ENCODE data around the gene TNFRSF19.
"Not testable (repeated sequence)": the region's sequence is repeated elsewhere in the genome, so short reads cannot be mapped to it uniquely, and the experiment has no call there.

TNFRSF19 gene, protein sequence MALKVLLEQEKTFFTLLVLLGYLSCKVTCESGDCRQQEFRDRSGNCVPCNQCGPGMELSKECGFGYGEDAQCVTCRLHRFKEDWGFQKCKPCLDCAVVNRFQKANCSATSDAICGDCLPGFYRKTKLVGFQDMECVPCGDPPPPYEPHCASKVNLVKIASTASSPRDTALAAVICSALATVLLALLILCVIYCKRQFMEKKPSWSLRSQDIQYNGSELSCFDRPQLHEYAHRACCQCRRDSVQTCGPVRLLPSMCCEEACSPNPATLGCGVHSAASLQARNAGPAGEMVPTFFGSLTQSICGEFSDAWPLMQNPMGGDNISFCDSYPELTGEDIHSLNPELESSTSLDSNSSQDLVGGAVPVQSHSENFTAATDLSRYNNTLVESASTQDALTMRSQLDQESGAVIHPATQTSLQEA

DNA sequence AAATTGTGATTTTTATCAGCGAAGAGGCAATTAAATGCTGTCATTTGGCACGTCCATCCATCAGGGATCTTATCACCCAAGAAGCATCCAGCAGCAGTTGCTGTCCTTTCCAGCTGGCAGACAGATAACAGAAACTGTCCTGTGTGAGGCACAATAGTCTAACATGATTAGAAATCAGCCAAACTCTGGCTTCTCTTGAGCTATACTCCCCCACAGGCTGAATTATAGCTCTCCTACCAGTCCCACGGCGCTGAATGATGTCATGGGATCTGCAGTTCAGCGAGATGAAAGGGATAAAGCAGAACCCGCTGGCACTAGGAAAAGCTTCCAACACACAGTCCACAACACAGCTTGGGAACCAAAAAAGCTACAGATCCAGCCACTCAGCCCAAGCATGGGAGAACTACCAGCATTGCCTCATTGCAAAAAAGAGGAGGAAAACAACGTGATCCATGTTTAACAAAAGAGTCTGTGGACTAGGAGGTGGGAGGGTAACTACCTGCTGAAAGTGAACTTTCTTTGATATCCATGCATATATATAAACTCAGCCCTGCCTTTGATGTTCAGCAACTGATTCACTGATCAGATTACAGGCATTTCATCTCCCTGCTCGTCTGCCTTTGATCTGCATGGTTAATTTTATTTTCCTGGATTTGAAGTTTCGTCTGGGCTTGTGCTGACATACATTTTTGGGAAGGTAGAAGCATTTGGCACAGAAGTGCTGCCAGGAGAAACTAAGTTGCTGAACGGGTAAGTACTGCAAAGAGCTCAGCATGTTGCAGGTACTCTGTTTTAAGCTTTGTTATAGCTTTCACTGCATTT is at the start of gene TNFRSF19:
Gene TNFRSF19, plus strand, starts transcription at position 314 of the 822 bp plus-strand sequence. CDS start 19,772 bp downstream, outside the sequence.
- no peak for DNase-seq

DNA sequence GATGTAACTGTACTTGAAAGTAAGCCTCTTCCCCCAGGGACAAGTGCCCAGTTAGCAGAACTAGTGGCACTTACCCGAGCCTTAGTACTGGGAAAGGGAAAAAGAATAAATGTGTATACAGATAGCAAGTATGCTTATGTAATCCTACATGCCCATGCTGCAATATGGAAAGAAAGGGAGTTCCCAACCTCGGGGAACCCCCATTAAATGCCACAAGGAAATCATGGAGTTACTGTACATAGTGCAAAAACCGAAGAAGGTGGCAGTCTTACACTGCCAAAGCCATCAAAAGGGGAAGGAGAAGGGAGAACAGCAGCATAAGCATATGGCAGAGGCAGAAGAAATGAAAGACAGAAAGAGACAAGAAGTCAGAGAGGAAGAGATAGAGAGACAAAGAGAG is 40.3 kb upstream of the TNFRSF19 start:
- not testable (repeated sequence) for DNase-seq

DNA sequence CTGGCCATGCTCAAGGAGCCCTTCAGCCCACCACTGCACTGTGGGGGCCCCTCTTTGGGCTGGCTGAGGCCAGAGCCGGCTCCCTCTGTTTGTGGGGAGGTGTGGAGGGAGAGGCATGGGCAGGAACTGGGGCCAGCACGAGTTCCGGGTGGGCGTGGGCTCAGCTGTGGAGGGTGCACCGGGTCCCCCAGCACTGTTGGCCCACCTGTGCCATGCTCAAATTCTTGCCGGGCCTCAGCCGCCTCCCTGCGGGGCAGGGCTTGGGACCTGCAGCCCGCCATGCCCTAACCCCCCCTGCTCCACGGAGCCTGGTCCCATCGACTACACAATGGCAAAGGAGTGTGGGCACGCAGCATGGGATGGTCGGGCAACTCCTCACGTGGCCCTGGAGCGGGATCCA is 38.8 kb upstream of the TNFRSF19 start:
- no peak for DNase-seq

DNA sequence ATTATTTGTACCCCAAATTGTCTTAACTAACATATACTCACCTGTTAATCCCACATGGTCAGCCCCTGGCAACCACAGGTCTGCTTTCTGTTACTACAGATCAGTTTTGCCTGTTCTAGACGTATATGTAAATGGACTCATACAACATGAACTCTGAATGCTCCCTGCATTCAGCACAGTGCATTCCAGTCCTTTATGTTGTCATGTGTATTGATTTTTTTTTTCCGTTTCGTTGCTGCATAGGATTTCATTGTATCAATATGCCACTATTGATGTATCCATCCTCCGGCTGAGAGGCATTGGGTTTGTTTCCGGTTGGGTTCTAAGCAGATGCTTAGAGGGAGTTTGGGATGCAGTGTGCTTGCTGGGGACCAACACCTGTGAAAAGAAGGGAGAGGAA is 36.1 kb upstream of the TNFRSF19 start:
- DNase-seq = no peak

DNA sequence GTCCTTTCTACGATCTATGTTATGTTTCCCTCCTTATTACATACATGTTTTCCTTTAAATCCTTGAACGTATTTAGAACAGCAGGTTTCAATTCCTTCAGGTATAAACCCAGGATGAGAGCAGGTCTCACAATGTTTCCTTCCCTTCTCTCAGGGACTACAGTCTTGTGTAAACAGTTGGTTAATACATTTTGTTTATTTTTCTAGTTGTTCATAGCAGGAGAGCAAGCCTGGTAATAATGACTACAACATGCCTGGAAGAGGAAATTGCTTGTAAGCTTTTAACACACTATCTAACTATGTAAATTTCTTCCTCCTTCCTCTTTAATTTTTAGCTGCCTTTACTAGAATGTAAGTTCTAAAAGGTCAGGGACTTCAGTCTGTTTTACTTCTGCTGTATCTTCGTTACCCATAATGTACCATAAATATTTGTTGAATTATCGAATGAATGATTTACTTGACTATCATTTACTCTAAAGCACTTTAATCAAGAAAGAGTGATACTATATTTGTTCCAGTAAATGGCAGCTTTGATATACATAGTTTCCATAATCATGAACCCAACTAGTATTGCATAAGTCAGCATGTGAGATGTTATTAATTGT is 28.9 kb upstream of the TNFRSF19 start:
- no peak for DNase-seq

DNA sequence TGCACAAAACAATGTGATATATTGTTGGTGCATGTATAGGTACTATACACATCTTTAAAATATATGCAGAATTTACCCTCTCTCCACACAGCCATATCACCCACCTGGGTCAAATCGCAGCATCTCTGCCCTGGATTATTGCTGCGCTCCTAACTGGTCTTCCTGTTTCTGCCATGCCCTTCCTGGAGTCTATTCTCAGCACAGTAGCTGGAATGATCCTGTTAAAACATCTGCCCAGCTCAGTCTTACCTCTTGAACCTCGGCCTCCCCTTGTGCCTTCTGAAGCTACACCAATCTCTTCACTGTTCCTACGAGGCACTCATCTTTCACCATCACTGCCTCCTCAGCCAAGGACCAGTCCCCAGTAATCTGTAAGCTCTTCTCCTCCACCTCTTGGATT is 25.5 kb upstream of the TNFRSF19 start:
- no peak for DNase-seq

DNA sequence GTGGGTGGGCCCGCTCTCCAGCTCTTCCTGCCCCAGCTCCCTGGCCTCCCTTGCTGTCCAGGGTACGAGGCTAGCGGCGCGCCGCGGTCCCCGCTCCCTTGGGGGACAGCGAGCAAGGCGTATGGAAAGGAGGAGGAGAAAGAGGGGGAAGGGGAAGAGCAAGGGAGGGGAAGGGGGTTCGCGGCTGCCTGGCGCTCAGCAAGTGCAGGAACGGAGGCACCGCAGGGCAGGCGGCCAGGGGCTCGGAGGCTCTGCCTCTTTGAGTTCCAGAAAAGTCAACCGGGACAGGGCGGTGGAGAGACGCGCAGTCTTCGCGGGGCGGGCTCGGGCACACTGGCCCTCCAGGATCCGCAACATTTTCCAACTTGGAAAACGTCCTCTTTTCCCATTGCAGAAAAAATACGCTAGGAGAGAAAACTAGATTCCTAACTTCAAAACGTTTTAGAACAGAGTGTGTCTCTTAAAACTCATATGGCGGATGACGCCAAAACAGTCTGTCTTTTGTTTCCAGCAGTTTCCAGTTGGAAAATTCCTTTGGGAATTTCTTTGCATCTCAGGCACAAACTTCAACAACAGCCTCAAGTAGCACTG is 23.1 kb upstream of the TNFRSF19 start:
- no peak for DNase-seq

DNA sequence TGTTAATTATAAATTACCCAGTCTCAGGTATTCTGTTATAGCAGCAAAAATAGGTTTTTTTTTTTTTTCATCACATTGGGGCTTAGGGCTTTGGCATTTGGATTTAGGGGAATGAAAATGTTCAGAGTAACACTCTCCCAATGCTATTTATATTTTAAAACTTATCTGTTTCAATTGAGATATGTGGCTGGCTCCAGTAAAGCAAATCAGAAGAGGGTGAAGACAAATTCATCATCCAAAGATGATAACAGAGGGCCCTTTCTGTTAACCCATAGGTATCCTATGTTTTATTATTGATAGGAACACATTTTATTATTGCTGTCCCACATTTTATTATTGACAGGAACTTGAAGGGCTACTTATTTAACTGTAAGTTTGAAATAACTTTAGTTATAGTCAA is 20.5 kb upstream of the TNFRSF19 start:
- no peak for DNase-seq

DNA sequence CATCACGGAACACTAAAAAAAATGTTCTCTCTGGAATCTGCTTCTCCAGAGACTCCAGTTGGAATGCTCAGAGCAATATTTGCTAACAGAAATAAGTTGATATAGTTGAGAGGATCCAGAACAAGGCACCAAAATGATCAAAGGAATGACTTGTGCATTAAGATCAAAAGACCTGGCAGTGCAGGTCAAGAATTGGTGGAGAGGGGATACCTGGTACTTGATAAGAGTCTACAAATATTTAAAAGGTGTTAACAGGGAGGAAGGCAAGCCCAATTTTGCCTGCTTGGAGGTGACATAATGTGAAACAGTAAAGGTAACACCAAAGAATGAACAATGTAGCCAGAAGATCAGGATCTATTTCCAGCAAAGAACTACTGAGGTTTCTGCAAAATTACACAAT is 20.0 kb upstream of the TNFRSF19 start:
- no peak for DNase-seq

DNA sequence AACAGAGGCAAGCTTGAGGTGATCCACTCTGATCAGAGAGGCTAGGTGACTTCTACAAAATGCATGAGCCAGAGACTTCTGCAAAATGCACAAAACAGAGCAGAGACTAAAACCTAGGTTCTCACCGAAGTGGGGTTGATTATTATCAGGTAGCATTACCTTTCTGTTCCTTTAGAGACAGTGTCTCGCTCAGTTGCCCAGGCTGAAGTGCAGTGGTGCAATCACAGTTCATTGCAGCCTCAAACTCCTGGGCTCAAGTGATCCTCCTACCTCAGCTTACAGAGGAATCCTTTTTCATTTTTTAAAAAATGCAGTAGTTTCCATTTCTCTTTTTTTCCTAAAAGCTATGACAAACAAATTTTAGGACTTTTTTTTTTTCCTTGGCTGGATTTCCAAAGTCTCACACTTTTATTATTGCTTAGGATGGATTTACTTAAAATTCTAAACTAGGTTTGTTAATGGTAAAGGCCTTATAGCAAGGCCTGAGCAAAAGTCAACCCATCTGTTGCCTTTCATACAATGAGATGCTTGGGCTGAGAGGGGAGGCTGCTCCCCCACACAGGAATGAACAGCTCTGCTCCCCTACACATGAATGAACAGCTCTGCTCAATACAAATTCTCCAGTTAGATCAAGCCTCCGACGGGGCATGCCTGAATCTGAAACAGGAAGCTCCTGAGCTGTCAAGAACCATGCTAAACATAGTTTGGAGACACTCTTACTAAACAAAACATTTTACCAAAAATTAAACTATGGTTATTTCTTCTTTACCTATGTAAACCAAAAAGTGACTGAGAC is 18.8 kb upstream of the TNFRSF19 start:
- DNase-seq = no peak

DNA sequence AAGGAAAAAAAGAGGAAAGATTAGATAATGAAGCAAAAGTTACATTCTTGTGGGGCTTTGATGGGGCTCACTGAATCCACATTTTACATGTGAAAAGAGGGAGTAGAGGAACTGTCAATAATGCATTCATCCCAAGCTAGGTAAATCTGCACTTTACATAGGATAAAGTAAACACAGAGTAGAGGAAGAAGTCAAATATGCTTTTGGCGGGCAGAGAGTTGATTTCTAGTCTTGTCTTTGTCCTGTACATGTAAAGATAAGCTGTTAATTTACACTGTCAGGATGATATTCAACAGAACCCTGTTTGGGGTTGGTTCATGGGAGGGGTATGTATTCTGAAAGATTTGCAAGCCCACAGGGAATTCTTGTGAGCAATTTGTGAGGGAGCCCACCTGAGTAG is 18.0 kb upstream of the TNFRSF19 start:
- DNase-seq = no peak

DNA sequence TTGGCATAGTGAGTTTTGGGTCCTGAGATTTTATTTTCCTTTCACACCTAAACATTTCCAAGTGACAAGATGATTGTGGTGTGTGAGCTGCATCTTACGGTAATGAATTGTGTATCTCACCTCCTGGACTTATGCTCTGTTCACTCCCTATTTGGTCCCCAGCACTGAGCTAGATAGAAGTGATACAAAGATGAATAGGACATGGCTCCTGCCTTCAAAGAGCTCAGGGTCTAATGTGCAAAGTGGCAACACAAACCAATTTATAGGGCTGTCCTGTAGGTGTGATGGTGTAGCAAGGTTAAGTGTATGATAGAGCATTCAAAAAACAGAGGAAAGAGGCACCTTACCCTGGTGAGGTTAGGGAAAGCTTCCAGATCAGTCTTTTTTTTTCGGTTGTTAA is 17.6 kb upstream of the TNFRSF19 start:
- no peak for DNase-seq

DNA sequence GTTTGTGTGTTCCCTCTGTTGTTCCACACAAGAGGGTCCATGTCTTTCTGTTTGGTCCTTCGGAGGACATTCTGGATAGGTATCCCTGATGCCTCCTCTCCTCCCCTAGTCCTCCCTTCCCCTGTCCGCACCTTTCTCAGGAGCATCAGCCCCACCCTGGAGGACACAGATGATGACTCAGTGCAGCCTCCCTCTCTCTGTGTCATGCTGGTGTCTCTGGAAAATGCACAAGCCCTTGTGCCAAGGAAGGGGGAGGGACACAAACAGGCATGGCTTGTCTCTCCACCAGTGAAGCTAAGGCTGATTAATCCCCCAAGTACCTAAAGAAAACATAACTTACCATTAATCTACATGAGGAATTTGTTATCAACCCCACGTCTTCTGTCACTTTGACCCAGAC is 16.2 kb upstream of the TNFRSF19 start:
- DNase-seq = no peak

DNA sequence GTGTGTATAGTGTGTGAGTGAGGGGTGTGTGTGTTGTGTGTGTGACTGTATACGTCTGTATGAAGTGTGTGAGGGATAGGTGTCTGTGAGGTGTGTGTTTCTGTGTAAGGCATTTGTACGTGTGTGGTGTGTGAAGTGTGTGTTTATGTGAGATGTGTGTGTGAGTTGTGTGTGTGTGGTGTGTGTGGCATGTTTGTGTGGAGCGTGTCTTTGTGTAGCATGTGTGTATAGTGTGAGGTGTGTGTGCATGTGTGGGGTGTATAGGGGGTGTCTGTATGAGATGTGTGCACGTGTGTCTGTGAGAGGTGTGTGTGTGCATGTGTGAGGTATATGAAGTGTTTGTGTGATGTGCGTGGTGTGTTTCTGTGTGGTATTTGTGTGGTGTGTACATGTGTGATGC is 13.2 kb upstream of the TNFRSF19 start:
- DNase-seq = no peak

DNA sequence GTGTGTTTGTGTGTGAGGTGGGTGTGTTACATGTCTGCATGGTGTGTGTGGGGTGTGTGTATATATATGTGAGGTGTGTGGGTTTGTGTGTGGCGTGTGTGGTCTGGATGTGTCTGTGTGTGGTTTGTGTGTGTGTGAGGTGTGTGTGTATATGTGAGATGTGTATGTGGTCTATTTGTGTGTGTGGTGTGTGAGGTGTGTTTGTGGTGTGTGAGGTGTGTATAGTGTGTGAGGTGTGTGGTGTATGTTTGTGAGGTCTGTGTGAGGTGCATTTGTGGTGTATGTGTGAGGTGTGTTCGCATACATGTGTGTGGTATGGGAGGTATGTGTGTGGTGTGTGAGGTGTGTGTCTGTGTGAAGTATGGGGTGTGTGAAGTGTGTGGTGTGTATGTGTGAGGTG is 12.5 kb upstream of the TNFRSF19 start:
- no peak for DNase-seq

DNA sequence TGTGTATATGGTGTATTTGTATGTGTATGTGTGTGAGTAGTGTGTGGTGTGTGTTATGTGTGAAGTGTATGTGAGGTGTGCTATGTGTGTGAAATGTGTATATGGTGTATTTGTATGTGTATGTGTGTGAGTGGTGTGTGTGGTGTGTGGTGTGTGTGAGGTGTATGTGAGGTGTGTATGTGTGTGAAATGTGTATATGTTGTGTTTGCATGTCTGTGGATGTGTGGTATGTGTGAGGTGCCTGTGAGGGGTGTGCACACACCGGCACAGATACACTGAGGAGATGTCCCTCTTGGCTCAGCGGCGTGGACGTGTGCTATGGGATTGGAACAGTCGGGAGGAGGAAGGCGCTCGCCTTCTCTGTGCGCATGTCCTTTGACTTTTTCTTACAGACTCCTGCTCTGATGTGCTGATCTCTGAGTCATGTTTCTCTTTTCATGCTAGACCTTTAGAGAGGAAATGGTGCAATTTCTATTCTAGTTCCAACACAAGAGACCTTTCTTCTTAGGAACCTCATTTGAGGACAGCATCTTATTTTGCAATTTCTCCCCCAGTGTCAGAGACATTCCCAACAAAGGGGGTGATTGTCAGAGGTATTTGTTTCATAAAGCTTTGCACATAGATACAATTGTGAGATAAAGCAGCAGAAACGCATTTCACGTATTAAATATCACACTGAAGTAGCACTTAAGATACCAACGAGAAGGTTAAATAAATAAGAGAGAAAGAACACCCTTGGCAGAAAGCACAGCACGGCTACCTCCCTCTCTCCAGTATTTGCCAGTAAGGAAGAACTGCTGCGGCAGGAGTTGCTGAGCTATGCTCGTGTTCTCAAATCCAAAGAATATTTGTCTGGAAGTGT is 11.3 kb upstream of the TNFRSF19 start:
- peak; percentile 57 to 60 for DNase-seq

DNA sequence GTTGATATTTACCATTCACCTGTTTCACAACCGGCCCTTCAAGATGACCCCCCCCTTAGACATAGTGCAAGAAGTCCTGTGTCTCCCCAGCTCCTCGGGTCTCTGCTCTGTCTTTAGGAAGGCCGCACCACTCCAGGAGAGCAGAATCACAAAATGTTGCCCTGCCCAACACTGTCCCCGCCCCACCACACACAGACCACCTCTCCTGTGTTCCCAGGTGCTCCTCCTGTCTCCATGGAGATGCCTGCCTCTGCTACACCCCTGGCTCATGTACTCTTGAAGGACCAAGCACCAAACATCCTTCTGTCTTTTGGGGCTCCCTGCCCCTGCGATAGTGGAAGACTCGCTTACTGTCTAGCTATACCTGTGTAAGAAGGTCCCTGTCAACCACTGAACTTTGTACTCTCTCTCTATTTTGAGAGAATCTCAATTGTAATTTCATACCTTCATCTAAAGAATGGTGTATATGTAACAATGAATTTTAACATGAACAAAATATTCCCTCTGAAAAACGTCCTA is 9.6 kb upstream of the TNFRSF19 start:
- DNase-seq = no peak

DNA sequence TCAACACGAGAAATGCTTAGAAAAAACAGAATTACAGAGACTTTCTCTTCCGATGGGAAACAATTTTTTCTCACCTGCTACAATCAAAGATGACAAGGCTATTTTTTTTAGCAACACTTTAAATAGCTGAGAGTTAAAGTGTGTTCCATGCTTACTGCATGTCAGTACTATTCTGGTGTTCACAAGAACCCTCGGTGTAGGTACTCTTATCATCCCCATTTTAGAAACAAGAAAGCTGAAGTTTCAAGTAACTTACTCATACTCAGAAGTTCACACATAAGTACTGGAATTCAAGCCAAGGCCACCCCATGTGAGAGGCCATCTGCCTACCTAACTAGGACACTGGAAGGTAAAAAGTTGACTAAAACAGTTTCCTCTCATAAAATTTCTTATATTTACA is 9.0 kb upstream of the TNFRSF19 start:
- DNase-seq = no peak

DNA sequence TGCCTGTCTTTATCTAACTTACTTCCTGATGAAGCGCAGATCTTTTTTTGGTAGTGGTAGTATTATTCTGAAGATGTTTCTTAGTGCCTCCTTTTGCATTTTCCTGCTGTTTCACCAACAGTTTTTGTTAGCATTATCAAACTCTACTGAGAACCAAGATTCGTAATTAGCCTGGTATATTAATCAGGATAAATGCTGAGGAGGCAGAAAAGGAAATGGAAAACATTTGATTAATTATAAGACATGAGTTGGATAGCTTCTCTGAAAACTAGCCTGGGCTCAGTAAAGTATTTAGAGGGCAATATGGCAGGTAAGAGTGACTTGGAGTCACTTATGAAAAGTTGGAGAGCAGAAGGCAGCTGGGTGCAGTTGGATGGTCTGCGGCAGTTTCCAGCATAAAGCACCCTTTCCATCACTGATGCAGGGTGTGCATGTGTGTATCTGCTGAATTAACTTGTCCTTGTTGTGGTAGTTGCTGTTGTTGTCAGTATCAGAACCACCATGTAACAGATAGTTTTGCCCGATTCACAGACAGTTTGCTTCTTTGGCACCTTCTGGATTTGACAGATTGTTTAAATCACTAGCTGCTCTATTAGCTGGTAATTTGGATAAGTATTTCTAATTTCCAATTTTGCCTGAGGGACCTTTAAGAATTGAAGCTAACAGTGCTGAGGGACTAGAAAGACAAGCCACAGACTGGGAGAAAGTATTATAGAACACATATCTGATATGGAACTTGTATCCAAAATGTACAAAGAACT is 6.9 kb upstream of the TNFRSF19 start:
- no peak for DNase-seq

DNA sequence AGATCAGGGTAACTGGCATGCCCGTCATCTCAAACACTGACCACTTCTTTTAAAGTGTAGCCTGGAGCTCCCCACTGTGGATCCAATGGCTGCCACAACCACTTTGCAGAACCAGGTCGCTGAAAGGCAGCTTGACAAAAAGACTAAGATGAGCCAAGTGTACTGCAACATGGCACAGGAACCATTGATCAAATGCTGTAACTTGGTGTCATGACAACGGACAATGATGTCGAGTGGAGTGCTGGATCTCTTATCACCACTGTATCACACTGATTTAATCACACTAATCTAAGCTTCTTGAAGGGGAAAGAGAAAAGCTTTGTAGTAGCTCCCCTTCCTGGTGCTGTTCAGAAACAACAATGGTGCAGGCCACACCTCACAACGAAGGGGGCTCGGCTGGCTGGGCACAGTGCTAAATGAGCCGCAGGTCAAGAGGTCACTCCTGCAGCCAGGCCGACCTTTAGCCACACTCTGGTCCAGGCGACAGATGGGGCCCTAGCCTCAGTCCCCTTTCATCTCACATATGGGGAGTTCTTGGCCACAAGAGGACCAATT is 2.2 kb upstream of the TNFRSF19 start:
- no peak for DNase-seq
